ENCODE data around the gene ZFAND3.

The ZFAND3 gene

GRCh38 chr6:38174806-38175495 lies 355.4 kb downstream of the ZFAND3 start:
- DNase-seq = no peak

GRCh38 chr6:38175786-38176185 lies 356.3 kb downstream of the ZFAND3 start:
- DNase-seq = no peak

- DNase-seq = no peak
Observed at GRCh38 chr6:38176797-38177751, 357.5 kb downstream of the ZFAND3 start.

- no peak for DNase-seq
Observed at GRCh38 chr6:38177882-38178583, 358.5 kb downstream of the ZFAND3 start.

- DNase-seq = no peak
Observed at GRCh38 chr6:38178584-38178886, 359.0 kb downstream of the ZFAND3 start.

- DNase-seq = peak; percentile 46
Observed at GRCh38 chr6:38179300-38179699, 359.8 kb downstream of the ZFAND3 start.

GRCh38 chr6:38179794-38180430 lies 360.4 kb downstream of the ZFAND3 start:
- DNase-seq = peak; percentile 45

GRCh38 chr6:38180586-38180985 lies 361.1 kb downstream of the ZFAND3 start:
- DNase-seq = peak; percentile 40

- peak; percentile 35 for DNase-seq
Observed at GRCh38 chr6:38182426-38182825, 362.9 kb downstream of the ZFAND3 start.

- peak; percentile 32 for DNase-seq
Observed at GRCh38 chr6:38183856-38184584, 364.5 kb downstream of the ZFAND3 start.

- DNase-seq = peak; percentile 22
Observed at GRCh38 chr6:38184585-38185080, 365.1 kb downstream of the ZFAND3 start.

GRCh38 chr6:38185244-38185643 lies 365.7 kb downstream of the ZFAND3 start:
- no peak for DNase-seq

- DNase-seq = no peak
Observed at GRCh38 chr6:38185752-38186151, 366.2 kb downstream of the ZFAND3 start.

- DNase-seq = no peak
Observed at GRCh38 chr6:38187325-38187724, 367.8 kb downstream of the ZFAND3 start.

GRCh38 chr6:38187811-38188590 lies 368.5 kb downstream of the ZFAND3 start:
- DNase-seq = no peak

GRCh38 chr6:38188677-38189335 lies 369.3 kb downstream of the ZFAND3 start:
- DNase-seq = no peak

- no peak for DNase-seq
Observed at GRCh38 chr6:38191418-38191817, 371.9 kb downstream of the ZFAND3 start.

GRCh38 chr6:38192011-38192410 lies 372.5 kb downstream of the ZFAND3 start:
- no peak for DNase-seq

- no peak for DNase-seq
Observed at GRCh38 chr6:38192487-38192886, 373.0 kb downstream of the ZFAND3 start.

- DNase-seq = no peak
Observed at GRCh38 chr6:38193051-38193450, 373.5 kb downstream of the ZFAND3 start.
